COR-L47 (cell line): ENCODE data around the gene CTNNA3.
A peak's percentile ranks its signal among the peaks of the same experiment; 100 is the strongest.
"Not testable (repeated sequence)": the region's sequence is repeated elsewhere in the genome, so short reads cannot be mapped to it uniquely, and the experiment has no call there.

ENCODE experiments used
- DNase-seq: peaks from one replicate; lab custom pipeline; 2025; lab: John Stamatoyannopoulos, UW

Gene CTNNA3

GRCh38 chr10:67506083-67506756 is 189.8 kb downstream of the CTNNA3 start:
- peak; percentile 9 for DNase-seq

- no peak for DNase-seq
These were observed 203.5 kb downstream of the CTNNA3 start for GRCh38 chr10:67492317-67493019.

- DNase-seq, result no peak
These were observed 207.9 kb downstream of the CTNNA3 start for GRCh38 chr10:67487906-67488619.

- no peak for DNase-seq
These were observed 208.8 kb downstream of the CTNNA3 start for GRCh38 chr10:67487199-67487598.

GRCh38 chr10:67477868-67478267 is 218.1 kb downstream of the CTNNA3 start:
- no peak for DNase-seq

- DNase-seq, result no peak
These were observed 219.8 kb downstream of the CTNNA3 start for GRCh38 chr10:67476201-67476600.

- DNase-seq, result no peak
These were observed 222.0 kb downstream of the CTNNA3 start for GRCh38 chr10:67473850-67474633.

- no peak for DNase-seq
These were observed 225.0 kb downstream of the CTNNA3 start for GRCh38 chr10:67471022-67471421.

GRCh38 chr10:67464278-67464677 is 231.7 kb downstream of the CTNNA3 start:
- no peak for DNase-seq

GRCh38 chr10:67452892-67453291 is 243.1 kb downstream of the CTNNA3 start:
- DNase-seq, result no peak

- no peak for DNase-seq
These were observed 257.2 kb downstream of the CTNNA3 start for GRCh38 chr10:67438605-67439304.

GRCh38 chr10:67433276-67433675 is 262.7 kb downstream of the CTNNA3 start:
- DNase-seq, result no peak

- DNase-seq, result no peak
These were observed 293.4 kb downstream of the CTNNA3 start for GRCh38 chr10:67402620-67403019.

GRCh38 chr10:67401711-67402110 is 294.3 kb downstream of the CTNNA3 start:
- no peak for DNase-seq

GRCh38 chr10:67386841-67387533 is 309.0 kb downstream of the CTNNA3 start:
- not testable (repeated sequence) for DNase-seq

- DNase-seq, result no peak
These were observed 309.7 kb downstream of the CTNNA3 start for GRCh38 chr10:67386260-67386659.

- DNase-seq, result no peak
These were observed 310.4 kb downstream of the CTNNA3 start for GRCh38 chr10:67385566-67385965.

- DNase-seq, result no peak
These were observed 310.9 kb downstream of the CTNNA3 start for GRCh38 chr10:67385089-67385488.

GRCh38 chr10:67331121-67331910 is 364.7 kb downstream of the CTNNA3 start:
- DNase-seq, result no peak
